Measurements from ENCODE around the gene KIRREL3.
A peak's percentile ranks its signal among the peaks of the same experiment; 100 is the strongest.

The KIRREL3 gene

GRCh38 chr11:126751242-126751641 lies 249.3 kb downstream of the KIRREL3 start:
- TF ChIP-seq CTCF (conservative IDR thresholded peaks at IDR 0.05; ENCODE audit: low read length) = no peak
- no peak overlapping the region for H3K4me3 ChIP-seq (ENCODE audit: low read length)
- peak; percentile 59 for DNase-seq (ENCODE audit: low read depth)

GRCh38 chr11:126748793-126749192 lies 251.8 kb downstream of the KIRREL3 start:
- TF ChIP-seq CTCF (conservative IDR thresholded peaks at IDR 0.05; ENCODE audit: low read length) = no peak
- H3K4me3 ChIP-seq (ENCODE audit: low read length) = no peak overlapping the region
- DNase-seq (ENCODE audit: low read depth) = no peak

GRCh38 chr11:126748100-126748791 lies 252.3 kb downstream of the KIRREL3 start:
- DNase-seq (ENCODE audit: low read depth) = no peak
- TF ChIP-seq CTCF (conservative IDR thresholded peaks at IDR 0.05; ENCODE audit: low read length) = no peak
- no peak overlapping the region for H3K4me3 ChIP-seq (ENCODE audit: low read length)

GRCh38 chr11:126747315-126747714 lies 253.3 kb downstream of the KIRREL3 start:
- no peak for TF ChIP-seq CTCF (conservative IDR thresholded peaks at IDR 0.05; ENCODE audit: low read length)
- DNase-seq (ENCODE audit: low read depth) = no peak
- H3K4me3 ChIP-seq (ENCODE audit: low read length) = no peak overlapping the region

GRCh38 chr11:126746443-126746842 lies 254.1 kb downstream of the KIRREL3 start:
- no peak overlapping the region for H3K4me3 ChIP-seq (ENCODE audit: low read length)
- no peak for TF ChIP-seq CTCF (conservative IDR thresholded peaks at IDR 0.05; ENCODE audit: low read length)
- no peak for DNase-seq (ENCODE audit: low read depth)

GRCh38 chr11:126744699-126745098 lies 255.9 kb downstream of the KIRREL3 start:
- TF ChIP-seq CTCF (conservative IDR thresholded peaks at IDR 0.05; ENCODE audit: low read length) = no peak
- DNase-seq (ENCODE audit: low read depth) = no peak
- H3K4me3 ChIP-seq (ENCODE audit: low read length) = no peak overlapping the region

- TF ChIP-seq CTCF (conservative IDR thresholded peaks at IDR 0.05; ENCODE audit: low read length) = no peak
- no peak overlapping the region for H3K4me3 ChIP-seq (ENCODE audit: low read length)
- DNase-seq (ENCODE audit: low read depth) = no peak
Measured at GRCh38 chr11:126743628-126744027, 256.9 kb downstream of the KIRREL3 start.

Data from AG10803 (cell line).